HT1080 (cell line): Measurements from ENCODE around the gene P3H3. TPM values are rescaled to one million over a fixed set of nuclear protein-coding genes. Genes with fewer than 3 reads are reported as not detected.

Source experiments
- DNase-seq: peaks from one replicate; pipeline ENCODE4 v3.0.0-alpha.2; 2015; ENCODE audit warnings: low read depth
- total RNA-seq: library from RNA; depleted of rRNA; stranded (reverse); fragments of >200 nt; shearing (Covaris generic); gene quantifications from 2 replicates; pipeline ENCODE4 v1.2.3, GENCODE V29; 2014

The P3H3 gene
- total RNA-seq, 1 experiment from 2014 or later: 31.7 TPM

- no peak for DNase-seq
These were observed 29.1 kb upstream of the P3H3 start for GRCh38 chr12:6799147-6799546.

DNA sequence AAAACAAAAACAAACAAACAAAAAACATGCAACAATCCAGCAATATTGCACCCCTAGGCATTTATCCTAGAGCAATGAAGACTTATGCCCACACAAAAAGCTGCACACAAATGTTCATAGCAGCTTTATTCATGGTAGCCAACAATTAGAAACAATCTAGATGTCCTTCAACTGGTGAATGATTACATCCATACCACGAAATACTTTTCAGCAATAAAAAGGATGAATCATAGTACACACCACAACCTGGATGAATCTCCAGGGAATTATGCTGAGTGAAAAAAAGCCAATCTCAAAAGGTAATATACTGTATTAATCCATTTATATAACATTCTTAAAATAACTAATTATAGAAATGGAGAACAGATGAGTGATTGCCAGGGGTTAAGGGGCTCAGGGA, 21.0 kb upstream of the P3H3 start:
- peak; percentile 27 for DNase-seq

GRCh38 chr12:6809056-6809455, 19.2 kb upstream of the P3H3 start:
- no peak for DNase-seq

DNA sequence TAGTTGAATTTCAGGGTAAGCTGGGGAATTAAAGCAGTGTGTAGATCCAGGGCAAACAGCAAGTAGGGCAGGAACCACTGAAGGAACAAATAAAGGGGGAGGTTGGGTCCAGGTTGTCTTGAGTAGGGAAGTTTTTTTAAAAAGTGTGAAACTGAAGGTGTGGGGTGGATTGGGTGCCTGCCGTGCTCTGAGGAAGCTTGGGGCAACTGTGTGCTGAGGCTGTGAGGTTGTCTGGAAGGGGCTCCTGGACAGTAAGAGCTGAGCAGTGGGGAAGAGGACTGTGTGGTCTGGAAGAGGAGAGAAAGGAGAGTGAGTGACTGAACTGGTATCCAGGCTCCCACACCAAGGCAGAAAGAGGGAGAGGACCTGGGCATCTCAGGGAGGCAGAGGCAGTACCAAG, 17.4 kb upstream of the P3H3 start:
- no peak for DNase-seq

DNA sequence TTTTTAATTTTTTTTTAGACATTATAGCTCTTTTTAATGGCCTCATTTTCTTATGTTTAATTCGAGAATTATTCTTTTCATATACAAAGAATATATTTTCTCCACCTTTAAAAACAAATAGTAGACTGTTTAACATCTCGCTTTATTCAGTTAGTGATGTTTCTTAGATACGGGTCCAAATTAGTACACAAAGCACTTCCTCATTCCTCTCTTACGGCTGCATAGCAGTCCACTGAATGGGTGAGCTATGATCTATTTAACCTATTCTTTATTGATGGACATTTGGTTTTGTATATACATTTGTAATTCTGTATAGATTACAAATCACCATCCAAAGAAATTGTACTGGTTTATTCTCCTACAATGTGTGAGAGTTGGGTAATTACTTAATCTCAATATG, 14.8 kb upstream of the P3H3 start:
- DNase-seq: no peak

DNA sequence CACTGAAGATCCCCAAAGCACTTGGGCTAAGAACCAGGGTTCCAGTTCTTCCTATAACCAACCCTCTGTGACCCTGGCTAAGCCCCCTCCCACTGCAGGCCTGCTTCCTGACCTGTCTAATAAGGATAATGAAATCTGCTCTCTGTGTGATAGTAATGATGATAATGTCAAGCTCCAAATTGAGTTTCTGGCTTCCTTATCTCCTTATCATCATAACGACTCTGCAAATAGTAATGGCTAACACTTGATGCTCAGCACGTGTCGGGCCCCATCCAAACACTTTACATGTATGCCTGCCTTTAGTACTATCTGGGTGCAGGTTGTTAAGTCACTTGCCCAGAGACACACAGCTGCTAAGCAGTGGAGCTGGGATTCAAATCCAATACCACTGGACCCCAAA, 11.6 kb upstream of the P3H3 start:
- DNase-seq: no peak

DNA sequence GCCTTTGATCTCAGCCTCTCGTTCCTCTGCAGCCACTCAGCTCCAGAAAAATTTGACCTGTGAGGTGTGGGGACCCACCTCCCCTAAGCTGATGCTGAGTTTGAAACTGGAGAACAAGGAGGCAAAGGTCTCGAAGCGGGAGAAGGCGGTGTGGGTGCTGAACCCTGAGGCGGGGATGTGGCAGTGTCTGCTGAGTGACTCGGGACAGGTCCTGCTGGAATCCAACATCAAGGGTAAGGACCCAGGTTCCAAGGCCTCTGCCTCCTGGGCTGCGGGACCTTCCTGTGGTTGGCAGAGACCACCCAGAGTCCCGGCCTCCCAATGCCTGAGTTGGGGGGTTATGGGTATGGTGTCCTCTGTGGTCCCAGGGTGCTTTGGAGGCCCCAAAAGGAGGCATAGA, 11.1 kb upstream of the P3H3 start:
- no peak for DNase-seq

DNA sequence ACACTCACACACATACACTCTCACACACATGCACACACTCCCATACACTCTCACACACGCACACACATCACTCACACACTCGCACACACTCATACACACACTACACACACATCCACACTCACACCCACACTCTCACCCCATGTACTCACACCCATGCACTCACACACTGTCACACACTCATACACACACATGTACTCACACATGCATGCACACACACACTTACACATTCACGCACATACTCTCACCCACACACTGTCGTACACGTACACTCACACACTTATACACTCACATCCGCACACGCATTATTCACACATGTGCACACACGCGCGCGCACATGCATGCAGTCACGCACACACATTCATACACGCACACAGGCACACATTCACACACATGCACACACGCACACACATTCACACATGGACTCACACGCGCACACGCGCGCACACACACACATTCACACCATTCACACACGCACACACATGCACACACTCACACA, 10.5 kb upstream of the P3H3 start:
- DNase-seq: no peak

GRCh38 chr12:6818222-6818621, 10.0 kb upstream of the P3H3 start:
- no peak for DNase-seq

DNA sequence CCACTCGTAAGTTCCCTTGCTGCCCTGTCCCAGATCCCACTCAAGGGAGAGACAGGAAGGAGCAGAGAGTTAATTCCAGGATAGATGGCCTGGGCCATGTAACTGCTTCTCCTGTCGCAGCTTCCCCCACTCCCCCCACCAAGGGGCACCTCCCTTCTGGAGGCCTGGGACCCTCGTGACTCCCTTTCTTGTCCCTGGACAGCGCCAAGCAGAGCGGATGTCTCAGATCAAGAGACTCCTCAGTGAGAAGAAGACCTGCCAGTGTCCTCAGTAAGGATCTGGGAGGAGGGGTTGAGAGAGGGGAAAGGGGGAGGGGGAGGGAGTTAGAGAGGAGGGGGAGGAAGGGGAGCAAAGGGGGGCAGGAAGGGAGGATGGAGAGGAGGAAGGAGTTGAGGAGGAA, 9.6 kb upstream of the P3H3 start:
- DNase-seq: no peak

DNA sequence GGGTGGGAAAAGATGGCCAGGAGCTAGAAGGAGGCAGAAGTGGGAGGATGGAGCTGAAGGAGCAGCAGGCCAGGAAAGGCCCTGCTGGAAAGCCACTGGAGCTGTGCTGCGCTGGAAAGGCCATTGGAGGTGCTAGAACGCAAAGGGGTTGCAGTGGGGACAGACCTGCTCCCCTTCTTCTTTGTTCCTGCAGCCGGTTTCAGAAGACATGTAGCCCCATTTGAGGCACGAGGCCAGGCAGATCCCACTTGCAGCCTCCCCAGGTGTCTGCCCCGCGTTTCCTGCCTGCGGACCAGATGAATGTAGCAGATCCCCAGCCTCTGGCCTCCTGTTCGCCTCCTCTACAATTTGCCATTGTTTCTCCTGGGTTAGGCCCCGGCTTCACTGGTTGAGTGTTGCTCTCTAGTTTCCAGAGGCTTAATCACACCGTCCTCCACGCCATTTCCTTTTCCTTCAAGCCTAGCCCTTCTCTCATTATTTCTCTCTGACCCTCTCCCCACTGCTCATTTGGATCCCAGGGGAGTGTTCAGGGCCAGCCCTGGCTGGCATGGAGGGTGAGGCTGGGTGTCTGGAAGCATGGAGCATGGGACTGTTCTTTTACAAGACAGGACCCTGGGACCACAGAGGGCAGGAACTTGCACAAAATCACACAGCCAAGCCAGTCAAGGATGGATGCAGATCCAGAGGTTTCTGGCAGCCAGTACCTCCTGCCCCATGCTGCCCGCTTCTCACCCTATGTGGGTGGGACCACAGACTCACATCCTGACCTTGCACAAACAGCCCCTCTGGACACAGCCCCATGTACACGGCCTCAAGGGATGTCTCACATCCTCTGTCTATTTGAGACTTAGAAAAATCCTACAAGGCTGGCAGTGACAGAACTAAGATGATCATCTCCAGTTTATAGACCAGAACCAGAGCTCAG, 8.8 kb upstream of the P3H3 start:
- peak; percentile 35 for DNase-seq

DNA sequence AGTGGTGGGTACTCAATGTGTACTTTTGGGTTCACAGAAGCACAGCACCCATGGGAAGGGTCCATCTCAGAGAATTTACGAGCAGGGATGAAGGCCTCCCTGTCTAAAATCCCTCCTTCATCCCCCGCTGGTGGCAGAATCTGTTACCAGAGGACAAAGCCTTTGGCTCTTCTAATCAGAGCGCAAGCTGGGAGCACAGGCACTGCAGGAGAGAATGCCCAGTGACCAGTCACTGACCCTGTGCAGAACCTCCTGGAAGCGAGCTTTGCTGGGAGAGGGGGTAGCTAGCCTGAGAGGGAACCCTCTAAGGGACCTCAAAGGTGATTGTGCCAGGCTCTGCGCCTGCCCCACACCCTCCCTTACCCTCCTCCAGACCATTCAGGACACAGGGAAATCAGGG, 8.0 kb upstream of the P3H3 start:
- DNase-seq: no peak

GRCh38 chr12:6821591-6822425, 6.4 kb upstream of the P3H3 start, which contains the start of gene GPR162:
Gene GPR162, plus strand, starts transcription at chr12:6821821. Its CDS starts 2,078 bp downstream, at chr12:6823899.
- DNase-seq: no peak

- DNase-seq: no peak
These were observed 5.6 kb upstream of the P3H3 start for GRCh38 chr12:6822426-6823135.

DNA sequence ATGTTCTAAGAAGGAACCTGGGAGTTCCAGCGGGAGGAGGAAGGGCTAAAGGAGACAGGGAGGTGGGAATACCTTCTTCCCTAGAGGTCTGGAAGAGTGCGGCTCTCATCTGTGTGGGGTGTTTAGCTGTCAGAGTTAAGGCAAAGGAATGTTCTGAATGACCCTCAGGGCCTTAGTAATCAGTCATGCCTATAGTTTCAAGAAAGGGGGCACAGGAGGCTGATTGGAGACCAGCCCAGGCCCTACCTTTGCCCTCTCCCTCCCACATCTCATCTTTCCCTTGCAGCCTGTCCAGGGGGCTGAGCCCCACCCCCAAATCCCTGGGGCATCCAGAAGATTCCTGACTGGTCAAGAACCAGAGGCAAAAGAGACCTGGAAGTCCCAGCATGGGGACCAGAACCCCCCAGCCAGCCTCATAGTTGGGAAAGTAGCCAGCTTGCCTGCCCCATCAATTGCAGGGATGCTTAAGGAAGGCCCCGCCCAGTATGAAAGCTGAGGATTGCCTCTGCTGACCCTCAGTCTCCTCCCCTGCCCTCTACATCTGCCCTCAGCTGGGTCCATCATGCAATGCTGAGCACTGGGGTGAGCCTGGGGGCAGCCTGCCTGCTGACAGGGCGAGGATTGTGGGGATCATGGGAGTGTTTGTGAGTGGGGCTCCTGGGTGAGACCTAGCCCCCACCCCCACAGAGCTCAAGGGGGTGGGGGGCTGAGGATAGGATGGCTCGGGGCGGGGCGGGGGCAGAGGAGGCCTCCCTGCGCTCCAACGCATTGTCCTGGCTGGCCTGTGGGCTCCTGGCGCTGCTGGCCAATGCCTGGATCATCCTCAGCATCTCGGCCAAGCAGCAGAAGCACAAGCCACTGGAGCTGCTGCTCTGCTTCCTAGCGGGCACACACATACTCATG, 4.8 kb upstream of the P3H3 start:
- no peak for DNase-seq

GRCh38 chr12:6824085-6824775, 4.0 kb upstream of the P3H3 start:
- DNase-seq: no peak

- peak; percentile 65 for DNase-seq
These were observed 3.3 kb upstream of the P3H3 start for GRCh38 chr12:6824901-6825381.

DNA sequence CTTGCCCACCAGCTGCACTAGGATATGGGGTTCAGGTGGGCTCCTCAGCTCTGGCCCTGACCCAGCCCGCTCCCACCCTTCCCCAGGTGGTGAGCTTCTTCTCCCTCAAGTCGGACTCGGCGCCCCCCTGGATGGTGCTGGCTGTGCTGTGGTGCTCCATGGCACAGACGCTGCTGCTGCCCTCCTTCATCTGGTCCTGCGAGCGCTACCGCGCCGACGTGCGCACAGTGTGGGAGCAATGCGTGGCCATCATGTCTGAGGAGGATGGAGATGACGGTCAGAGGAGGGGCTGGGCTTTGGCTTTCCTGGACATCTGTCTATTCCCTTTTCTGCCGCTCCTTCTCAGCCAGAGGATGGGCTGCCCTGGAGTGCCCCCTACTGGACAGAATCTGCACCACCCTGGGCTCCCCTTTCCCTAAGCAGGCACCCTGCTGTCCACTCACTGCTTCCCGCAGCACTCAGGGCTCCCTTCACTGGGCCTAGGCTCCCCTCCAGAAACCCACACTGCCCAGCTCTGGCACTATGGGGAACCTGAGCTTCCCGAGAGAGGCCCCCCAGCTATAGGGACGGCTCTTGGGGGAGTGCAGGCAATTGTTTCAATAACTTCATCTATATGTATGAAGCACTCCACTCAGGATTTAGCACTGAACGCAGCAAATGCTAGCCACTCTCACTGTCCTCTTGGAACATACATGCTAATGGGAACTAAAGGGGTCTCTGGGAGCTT, 2.6 kb upstream of the P3H3 start:
- peak; percentile 89 for DNase-seq
